Measurements from ENCODE around the gene SLC22A23. TPM values are rescaled to one million over a fixed set of nuclear protein-coding genes. Genes with fewer than 3 reads are reported as not detected.

Gene SLC22A23
- total and polyA plus RNA-seq, 7 donors = 8.1 to 18.7 (median 12.0) TPM

GRCh38 chr6:3490625-3490980 lies 33.8 kb upstream of the SLC22A23 start:
- no peak overlapping the region for H3K27ac ChIP-seq
- no peaks in the 10 kb centered on the region for H3K36me3 ChIP-seq
- 97 to 99% methylated on average over 2 of the region's 2 CpGs for WGBS, 2 donors
- intact Hi-C loops (cut with DNase I) = no loop called here
- H3K27me3 ChIP-seq = no peaks in the 10 kb centered on the region
- TF ChIP-seq CTCF (IDR thresholded peaks at IDR 0.05) = no peak
- TF ChIP-seq POLR2AphosphoS5 (IDR thresholded peaks at IDR 0.05) = no peak
- no peak for TF ChIP-seq EP300 (IDR thresholded peaks at IDR 0.05)
- TF ChIP-seq POLR2A (IDR thresholded peaks at IDR 0.05) = no peak
- H3K4me3 ChIP-seq = no peak overlapping the region
- no peaks in the 10 kb centered on the region for H3K4me1 ChIP-seq
- H3K9me3 ChIP-seq = no peaks in the 10 kb centered on the region
- DNase-seq = no peak

GRCh38 chr6:3489961-3490624 lies 33.2 kb upstream of the SLC22A23 start:
- TF ChIP-seq EP300 (IDR thresholded peaks at IDR 0.05) (no peak), POLR2AphosphoS5 (IDR thresholded peaks at IDR 0.05) (no peak), POLR2A (IDR thresholded peaks at IDR 0.05) (no peak), CTCF (IDR thresholded peaks at IDR 0.05) (no peak)
- no peak for DNase-seq
- no peaks in the 10 kb centered on the region for H3K27me3 ChIP-seq
- 82 to 90% methylated on average over 12 of the region's 12 CpGs for WGBS, 2 donors
- H3K4me3 ChIP-seq = no peak overlapping the region
- H3K4me1 ChIP-seq = no peaks in the 10 kb centered on the region
- H3K36me3 ChIP-seq = no peaks in the 10 kb centered on the region
- intact Hi-C loops (cut with DNase I) = no loop called here
- H3K27ac ChIP-seq = no peak overlapping the region
- no peaks in the 10 kb centered on the region for H3K9me3 ChIP-seq

DNA sequence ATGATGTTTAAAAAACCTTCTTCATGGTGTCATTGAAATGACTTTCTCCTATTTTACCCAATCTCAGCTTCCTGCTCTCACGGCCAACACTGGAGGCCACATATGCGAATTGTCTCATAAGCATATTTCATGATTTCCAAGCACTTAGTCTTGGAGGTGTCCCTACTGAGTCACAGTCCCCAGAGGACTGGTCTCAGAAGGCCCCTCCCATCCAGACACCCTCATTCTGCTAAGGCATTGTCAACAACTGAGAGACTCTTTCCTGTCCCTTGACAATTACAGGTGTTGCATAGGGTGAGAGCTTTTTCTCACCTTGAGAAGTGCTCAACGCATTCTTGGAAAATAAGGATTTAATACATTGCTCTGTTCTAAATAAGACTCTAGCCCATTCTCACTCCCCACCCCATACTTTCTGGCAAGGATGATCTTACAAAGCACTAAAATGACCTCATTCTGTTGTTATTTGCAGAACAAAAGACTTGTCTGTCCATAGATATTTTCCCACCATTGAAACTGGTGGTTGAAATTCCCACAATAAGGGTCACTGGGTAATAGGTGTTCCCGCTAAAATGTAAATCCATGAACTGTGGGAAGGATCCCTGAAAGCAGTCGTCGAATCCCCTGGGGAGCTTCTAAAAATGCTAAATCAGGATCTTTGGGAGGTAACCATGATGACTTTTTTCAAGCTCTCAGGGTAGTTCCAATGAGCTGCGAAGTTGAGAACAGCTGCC lies 32.3 kb upstream of the SLC22A23 start:
- no peak for TF ChIP-seq CTCF (IDR thresholded peaks at IDR 0.05)
- no peak for TF ChIP-seq EP300 (IDR thresholded peaks at IDR 0.05)
- TF ChIP-seq POLR2A (IDR thresholded peaks at IDR 0.05) = no peak
- no peak for DNase-seq
- WGBS, 2 donors = 82 to 88% methylated on average over 7 of the region's 7 CpGs
- intact Hi-C loops (cut with DNase I) = no loop called here
- Histone ChIP-seq H3K27me3 (no peaks in the 10 kb centered on the region), H3K9me3 (no peaks in the 10 kb centered on the region), H3K27ac (no peak overlapping the region), H3K4me3 (no peak overlapping the region), H3K4me1 (no peaks in the 10 kb centered on the region), H3K36me3 (no peaks in the 10 kb centered on the region)

- Histone ChIP-seq H3K27ac (no peak overlapping the region), H3K9me3 (no peaks in the 10 kb centered on the region), H3K4me3 (no peak overlapping the region), H3K27me3 (no peaks in the 10 kb centered on the region), H3K4me1 (no peaks in the 10 kb centered on the region), H3K36me3 (no peaks in the 10 kb centered on the region)
- TF ChIP-seq CTCF (IDR thresholded peaks at IDR 0.05) (no peak), EP300 (IDR thresholded peaks at IDR 0.05) (no peak), POLR2A (IDR thresholded peaks at IDR 0.05) (no peak), POLR2AphosphoS5 (IDR thresholded peaks at IDR 0.05) (no peak)
- WGBS, 2 donors = 72 to 89% methylated on average over 11 of the region's 11 CpGs
- intact Hi-C loops (cut with DNase I) = no loop called here
- DNase-seq = no peak
These were observed 28.1 kb upstream of the SLC22A23 start for GRCh38 chr6:3484946-3485345.

All from sigmoid colon (tissue), 7 donors.